Hindlimb muscle (tissue), 1 donor: ENCODE results near the gene LAMA3. TPM values are rescaled to one million over a fixed set of nuclear protein-coding genes. Genes with fewer than 3 reads are reported as not detected.

Source experiments
- DNase-seq: peaks from one replicate; pipeline ENCODE4 v3.0.0-alpha.2; 2013
- polyA plus RNA-seq: library from polyadenylated mRNA; unstranded; fragments of 120-200 nt; gene quantifications from one replicate; pipeline ENCODE4 v1.2.1, GENCODE V29; 2013; ENCODE audit not compliant: insufficient read length

LAMA3 gene
- polyA plus RNA-seq, 1 donor: 3.1 TPM

DNA sequence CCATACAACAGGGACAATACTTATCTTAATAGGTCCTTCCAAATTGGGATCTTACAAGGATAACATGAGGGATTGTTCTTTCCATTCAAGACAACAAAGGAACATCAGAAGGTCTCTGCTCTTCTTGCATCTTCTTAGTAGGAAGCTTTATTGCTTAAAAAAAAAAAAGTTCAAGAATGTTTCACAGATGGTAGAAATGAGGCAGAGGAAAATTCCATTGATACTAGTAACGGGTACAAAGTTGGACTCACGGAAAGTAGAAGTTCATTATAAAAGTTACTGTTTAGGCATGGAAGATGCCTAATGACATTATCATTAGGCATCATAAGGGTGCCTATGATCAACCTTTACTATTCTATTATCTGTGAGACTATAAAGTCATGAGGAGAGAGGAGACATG lies 136.2 kb downstream of the LAMA3 start:
- DNase-seq: no peak

DNA sequence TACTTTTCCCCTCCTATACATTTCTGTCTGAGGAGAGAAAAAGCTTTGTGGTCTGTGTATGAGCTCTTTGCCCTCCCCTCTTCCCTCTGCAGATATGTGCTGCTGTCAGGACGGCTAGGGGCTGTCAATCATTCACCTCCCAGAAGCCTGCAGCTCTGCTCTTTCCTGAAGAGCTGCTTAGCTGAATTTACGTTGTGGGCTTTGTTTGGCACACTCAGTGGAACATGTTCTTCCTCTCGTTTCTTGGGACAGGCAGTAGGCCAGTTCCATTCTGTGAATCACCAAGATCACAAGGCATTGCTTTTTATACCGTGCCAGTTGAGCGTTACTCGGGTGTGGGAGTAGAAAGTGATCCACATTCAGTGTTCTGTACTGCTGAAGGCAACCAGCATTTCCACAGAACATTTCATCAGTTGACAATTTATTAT lies 136.7 kb downstream of the LAMA3 start:
- peak; percentile 80 for DNase-seq

DNA sequence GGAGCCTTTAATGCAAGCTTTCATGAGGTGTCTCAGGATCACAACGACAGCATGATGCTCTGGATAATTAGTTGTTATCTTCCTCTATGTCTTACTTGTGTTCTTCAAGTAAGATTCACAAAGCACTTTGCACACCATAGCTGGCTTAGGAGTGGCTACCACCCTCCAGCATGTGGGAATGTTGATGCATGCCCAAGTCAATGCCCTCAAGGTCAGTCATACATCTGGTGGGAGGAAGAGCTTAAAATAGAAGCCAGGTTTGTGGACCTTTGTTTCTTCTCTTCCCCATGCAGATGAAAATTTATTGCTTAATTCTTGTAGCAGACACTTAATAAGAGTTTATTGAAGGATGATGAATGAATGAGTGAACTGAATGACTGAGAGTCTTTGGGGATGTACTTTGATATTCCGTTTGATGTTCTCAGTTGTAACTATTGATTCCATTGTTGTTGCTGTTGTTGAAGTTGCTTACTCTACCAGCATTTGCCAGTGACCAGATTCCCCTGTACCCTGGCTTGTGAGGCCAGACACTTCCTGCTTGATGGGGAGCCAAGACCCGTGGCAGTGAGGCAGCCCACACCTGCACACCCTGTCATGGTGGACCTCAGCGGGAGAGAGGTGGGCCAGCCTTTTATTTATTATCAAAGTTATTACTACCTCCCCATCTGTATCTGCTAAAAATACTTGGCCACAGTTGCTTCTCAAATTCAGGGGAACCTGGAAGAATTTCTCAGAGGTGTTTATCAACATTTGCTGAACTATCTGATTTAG lies 137.8 kb downstream of the LAMA3 start:
- DNase-seq: no peak

DNA sequence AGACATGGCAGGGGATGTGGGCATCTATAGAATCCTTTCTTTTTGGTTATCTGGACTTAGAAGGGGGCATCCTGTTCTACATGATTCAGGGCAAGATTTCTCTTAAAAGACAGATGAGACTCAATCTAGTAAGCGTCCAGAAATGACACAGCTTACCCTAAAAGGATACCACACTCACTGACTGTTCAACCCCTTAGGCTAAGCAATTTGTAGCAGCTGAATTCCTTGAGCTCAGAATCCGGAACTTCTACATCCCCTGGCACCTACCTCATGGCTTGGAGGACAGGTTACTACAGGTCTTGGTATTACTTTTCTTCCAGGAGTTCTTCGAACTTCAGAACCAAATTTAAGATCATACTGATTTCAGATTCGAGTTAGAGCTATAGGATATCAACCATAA lies 138.4 kb downstream of the LAMA3 start:
- no peak for DNase-seq

DNA sequence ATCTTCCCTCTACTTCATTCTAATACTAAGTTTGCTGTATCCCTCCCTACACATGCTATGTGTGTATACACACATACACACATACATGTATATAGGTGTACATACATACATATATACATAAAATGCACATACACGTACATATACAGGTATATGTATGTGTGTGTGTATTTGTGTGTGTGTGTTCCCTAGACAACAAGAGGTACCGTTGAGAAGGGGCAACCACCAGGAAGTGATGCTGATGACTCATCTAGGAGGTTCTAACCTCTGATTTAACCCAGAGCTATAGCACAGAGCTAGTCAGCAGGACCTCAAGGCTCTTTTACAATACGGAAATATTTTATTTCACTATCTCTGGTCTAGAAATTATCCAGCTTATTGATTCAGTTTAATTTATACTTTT lies 139.2 kb downstream of the LAMA3 start:
- no peak for DNase-seq

DNA sequence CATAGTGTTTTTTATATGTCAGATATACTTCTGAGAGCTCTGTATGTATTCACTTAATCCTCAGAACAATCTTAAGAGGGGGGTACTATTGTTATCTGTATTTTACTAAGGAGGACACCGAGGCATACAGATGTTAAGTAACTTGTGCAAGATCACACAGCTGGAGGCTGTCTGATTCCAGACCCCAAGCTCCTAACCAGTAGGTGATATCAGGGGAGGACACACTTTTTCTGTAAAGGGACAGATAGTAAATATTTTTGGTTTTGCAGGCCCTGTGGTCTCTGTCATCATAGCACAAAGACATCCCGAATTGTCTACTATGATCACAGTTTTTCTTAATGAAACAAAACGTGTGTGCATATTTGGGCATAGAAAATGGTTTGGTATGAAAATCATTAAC lies 143.7 kb downstream of the LAMA3 start:
- no peak for DNase-seq

DNA sequence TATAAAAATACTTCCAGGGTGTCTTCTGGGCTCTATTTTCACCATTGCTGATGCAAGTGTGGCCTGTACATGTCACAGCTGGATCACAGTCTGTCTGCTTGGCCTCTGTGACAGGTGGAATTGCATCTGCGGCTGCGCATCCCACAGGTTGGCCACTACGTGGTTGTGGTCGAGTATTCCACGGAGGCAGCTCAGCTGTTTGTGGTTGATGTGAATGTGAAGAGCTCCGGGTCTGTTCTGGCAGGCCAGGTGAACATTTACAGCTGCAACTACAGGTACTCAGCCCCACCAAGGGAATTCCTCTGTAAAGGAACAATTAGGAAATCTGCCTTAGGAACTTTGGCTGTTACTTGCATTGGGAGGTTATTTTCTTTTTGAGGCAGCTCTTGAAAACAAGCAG lies 144.5 kb downstream of the LAMA3 start:
- no peak for DNase-seq

DNA sequence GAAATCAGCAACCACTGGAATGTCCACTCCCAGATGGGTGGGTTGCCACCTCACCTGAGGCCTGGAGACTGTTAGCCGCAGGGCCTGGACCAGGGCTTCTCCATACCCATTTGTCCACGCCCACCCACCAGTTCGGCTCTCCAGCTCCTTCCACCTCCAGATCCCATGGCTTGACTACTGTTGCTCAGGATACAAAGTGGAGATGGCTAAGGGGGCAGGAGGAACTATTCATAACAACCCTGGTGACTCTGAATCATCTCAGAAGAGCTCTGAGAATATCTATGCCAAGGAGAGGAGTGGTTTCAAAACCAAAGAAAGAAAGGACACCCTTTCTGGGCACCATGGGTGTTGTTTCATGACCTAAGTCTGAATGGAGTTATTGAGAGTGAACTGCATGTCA lies 145.8 kb downstream of the LAMA3 start:
- no peak for DNase-seq

DNA sequence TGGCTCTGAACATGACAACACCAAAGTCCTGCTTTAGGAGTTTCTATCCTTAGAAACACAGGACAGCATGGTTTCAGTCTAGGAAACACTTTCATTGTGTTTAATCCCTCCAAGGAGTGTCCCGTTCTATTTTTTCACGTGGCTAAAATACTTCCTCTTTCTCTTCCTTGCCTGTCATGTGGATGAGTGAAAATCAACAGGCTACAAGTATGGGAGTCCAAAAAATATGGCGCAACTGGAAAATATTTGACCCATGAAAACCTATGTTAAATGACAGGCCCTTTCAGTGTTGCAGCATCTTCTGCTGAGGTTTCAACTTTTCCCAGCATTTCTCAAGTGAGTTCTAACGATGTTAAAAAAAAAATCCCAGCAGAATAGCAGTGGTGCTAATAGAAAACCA lies 146.3 kb downstream of the LAMA3 start:
- DNase-seq: no peak

DNA sequence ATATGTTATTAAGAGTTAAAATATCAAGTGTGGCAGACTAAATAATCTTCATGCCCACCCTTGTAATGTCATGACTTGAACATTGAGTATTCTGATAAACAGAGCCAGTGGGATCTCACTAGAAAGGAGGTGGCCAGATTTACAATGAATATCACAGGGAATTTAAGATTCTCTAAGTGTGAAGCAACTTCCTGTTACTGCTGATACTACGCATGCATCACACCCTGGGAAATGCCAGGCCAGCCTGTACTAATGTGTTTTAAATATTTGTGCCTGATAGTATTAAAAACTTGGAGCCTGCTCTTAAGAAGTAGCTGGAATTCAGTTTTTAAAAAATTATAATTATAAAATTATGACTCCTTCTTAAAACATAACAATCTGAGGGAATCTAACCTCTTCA lies 148.3 kb downstream of the LAMA3 start:
- DNase-seq: no peak

DNA sequence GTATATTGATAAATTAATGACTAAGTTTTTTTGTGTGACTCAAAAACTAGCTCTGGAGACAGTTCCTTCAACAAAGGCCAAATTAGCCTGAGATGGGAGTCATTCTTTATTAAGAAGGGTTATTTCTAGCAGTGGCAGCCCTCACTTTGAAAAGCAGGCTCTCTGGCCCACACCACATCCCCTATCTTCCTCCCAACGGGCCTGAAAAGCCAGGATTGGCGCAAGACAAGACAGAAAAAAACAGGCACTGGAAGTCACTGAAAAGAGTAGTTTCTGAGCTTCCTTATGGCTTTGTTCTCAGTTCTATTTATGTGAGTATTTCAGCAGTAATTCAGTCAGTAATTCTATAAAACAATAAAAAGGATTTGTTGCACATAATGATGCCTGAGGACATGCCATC lies 149.0 kb downstream of the LAMA3 start:
- DNase-seq: no peak

DNA sequence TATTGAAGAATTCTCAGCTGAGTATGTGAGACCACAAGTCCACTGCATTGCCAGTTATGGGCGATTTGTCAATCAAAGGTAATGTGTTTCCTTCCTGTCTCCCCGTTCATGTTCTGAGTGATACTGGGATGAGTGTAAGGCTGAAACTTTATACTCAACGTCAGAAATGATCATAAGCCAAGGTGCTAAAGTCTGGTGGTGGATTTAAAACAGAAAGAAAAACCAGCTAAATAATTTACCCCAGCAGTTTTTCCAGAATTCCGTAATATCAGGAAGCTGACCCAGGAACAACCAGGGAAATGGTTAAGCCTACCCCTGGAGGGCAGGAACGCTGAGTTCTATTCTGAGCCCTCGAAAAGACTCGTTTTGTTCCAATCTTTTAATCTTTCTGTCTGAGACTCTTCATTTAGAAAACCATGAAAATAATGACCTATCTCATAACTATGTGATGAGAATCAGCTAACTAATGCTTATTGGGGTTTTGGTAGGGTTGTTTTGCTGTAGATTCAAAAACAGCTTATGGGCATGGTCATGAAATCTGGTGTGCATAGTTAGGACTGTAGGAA lies 149.6 kb downstream of the LAMA3 start:
- no peak for DNase-seq

DNA sequence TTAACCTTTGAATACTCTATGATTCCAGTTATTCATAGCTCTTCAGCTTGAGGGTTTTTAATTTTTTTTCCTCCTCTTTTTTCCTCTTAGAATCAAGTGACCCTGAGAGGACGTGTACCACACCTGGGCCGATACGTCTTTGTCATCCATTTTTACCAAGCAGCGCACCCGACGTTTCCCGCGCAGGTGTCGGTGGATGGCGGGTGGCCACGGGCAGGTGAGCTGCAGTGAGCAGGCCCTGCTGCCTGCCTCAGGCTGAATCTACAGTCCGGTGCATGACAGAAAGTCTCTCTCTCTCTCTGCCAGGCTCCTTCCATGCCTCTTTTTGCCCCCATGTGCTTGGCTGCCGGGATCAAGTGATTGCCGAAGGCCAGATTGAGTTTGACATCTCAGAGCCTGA lies 153.1 kb downstream of the LAMA3 start:
- no peak for DNase-seq

DNA sequence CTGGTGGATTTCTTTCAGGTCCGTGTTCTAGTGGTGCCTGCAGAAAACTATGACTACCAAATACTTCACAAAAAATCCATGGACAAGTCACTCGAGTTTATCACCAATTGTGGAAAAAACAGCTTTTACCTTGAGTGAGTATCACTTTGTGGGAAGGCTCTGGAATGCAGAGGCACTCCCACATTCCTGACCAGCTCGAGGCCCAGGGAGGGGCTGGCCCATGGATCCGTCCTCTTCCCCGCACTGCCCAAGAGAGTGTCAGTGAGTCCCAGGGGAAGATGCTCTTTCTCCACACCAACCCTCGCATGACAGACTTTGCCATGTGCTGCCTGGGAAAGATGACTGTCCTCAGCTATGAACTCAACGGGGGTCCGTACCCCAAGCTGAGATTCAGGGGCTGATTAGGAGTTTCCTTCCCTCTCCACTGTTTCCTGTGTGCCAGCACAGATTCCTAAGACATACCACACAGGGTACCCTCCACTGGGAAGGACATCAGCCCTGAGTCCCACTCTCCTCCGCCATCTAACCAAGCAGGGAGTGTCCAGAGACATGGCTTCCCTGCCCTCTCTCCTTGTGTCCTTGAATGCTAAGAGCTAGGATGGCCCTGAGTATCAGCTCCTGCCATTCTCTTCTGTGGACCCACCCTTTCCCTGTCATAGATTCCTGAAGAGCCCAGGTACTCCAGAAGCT lies 155.9 kb downstream of the LAMA3 start:
- no peak for DNase-seq

DNA sequence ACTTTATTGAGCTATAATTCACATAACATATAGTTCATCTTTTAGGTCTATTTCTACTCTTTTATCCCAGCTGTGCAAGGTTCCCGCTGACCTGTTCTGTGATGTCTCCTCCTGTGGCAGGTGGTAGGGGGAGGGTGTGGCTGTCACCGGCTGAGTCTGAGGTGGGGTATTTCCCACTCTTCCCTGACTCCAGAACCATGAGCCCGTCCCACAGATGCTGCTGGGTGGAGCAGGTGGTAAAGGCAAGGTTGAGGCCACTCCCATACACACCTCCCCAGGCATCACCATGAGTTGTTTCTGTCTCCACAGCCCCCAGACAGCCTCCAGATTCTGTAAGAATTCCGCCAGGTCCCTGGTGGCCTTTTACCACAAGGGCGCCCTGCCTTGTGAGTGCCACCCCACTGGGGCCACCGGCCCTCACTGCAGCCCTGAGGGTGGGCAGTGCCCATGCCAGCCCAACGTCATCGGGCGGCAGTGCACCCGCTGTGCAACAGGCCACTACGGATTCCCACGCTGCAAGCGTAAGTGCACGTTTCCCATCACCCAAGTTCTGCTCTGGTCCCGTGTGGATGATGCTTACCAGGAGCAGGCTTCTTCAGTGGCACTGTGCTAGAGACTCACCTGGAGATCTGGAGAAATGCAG lies 156.9 kb downstream of the LAMA3 start:
- no peak for DNase-seq

DNA sequence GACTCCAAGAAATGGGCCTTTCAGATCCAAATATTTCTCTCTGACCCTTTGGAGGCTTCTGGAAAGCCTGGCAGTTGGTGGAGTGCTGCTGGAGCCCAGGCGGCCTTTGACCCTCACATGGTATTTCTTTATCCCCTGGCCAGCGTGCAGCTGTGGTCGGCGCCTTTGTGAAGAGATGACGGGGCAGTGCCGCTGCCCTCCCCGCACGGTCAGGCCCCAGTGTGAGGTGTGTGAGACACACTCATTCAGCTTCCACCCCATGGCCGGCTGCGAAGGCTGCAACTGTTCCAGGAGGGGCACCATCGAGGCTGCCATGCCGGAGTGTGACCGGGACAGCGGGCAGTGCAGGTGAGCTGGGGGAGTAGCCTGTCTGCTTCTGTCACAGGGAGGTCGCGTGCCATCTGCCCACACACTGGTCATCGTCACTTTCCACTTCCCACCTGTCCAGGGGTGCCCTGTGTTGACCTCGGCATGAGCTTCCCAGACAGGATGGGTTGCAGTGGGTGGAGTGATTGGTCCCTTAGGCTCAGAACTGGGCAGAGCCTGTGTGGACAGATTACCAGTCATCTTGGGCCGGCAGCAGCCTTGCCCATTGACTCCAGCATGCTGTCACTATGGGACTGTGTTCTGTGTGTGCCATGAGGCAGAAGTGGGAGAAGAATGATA lies 158.2 kb downstream of the LAMA3 start:
- no peak for DNase-seq

DNA sequence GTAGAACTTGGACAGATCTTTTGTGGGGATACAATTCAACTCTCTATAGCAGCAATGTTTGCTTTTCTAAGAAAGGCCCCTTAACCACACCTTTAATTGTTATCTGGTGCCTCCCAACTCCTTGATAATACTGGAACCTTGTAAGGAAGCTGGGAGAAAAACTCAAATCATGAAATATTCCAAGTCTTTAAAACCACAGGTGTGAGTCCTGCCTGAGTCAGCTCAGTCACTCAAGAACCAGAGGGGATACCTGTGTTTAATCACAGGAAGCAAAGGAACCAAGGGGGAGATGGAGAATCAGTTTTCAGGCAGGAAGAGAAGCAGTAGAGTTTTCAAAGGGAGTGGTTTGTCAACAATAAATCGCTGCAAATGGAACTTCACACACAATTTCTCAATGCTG lies 159.9 kb downstream of the LAMA3 start:
- DNase-seq: no peak

DNA sequence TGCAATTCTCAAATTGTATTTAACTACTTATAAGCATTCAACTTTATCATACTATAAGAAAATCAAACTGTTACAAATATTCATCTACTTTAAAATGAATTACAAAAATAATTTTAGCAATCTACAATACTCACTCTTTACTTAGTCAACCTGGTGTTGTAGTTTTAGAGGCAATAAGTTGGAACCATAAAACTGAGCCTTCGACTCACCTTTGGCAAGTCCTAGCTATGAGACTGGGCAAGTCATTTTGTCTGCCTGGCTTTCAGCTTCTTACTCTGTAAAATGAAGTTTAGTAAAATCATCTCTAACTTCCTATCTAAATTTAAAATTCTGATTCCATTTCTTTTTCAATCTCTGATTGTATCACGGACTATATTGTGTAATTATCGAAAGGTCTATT lies 161.0 kb downstream of the LAMA3 start:
- no peak for DNase-seq

DNA sequence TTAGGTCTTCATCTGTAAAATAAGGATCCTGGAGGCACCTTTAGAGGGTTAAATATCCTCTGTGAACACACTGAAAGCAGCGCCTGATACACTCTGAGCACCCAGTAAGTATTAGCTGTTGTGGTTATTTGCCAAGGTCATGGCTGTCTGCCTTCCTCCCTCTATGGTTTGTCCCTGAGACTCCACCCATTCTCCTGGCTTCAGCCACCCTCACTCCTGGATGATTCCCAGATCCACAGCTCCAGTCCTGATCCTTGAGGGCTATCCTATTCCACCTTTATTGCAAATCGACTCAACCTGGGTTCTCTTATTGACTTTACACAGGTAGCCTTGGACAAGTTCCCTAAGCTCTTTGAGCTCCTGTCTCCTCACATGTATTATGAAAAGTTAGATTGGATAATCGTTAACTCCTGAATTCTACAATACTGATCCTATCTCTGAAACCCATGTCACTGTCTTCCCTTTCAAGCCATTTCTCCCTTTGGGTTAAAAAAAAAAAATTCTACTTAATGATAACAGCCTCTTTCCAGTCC lies 162.3 kb downstream of the LAMA3 start:
- no peak for DNase-seq

DNA sequence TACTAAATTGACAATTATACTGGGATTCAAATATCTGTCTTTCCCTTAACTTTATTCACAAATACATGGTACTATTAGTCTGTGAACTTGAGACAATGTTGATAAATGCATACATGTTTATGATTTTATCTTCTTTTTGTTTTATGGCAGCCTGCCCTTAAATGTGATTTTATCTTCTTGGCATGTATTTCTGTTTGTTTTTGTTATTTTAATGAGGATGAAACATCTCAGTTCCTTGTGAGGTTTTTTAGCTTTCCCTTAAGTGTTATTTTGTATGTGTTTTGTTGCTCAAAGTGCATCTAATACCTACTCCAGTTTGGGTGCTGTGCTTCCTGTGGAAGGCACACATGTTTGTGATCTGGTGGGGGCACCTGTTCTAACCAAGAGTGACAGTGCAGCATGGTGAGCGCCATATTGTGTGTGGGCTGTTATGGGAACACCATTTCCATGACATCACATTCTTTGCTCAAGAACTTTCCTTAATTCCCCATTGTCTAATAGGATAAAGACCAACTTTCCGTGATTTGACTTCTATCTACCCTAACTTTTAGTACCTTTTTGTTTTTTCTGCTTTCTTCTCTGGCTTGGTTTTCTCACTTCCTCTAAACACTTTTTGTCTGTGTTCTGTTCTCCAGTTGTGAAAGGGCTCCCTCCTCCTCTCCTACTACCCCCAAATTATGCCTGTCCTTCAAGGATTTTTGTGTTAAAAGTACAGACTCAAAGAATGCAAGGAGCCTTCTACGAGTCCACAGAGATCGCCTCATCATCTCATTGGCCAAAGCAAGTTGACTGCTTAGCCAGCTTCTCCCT lies 163.2 kb downstream of the LAMA3 start:
- DNase-seq: no peak

DNA sequence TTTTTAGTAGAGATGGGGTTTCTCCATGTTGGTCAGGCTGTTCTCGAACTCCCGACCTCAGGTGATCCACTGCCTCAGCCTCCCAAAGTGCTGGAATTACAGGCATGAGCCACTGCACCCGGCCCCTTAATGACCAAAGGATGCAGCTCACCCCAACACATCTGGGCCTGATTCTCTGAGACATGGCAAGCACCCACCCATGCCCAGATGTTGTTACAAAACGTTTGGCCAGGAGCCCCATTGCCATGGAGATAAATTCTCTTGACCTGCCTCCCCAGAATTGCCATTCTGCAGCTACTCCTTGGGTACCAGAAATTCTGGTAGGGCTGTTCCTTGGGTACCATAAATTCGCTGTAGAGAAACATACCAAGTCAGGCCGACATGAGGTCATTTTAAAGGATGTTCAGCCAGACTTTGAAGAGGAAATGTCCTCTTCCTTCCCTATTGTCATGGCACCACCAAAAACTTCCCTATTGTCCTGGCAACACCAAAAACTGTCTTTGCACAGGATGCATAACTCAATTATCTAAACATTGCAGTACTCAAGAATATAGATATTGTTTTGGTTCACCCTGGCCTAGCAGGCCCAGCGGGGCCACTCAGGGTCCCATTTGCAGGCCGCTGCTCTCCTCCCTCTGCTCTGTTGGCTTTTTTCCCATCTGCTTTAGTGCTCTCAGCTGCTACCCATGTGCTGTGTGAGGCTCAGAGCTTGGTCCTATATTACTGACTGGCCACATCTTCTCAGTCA lies 164.4 kb downstream of the LAMA3 start:
- DNase-seq: no peak
